Stimulated activated CD8-positive, alpha-beta memory T cell treated with anti-CD3 and anti-CD28 coated beads, Interleukin-15, amount 100 ng/mL, for 1 hour (primary cell): ENCODE measurements around the gene COQ10A.

ENCODE experiments used
- DNase-seq: peaks from one replicate; pipeline ENCODE4 v3.0.0-alpha.2; 2020; ENCODE audit warnings: low read depth

The COQ10A gene

GRCh38 chr12:56315622-56316473, 49.1 kb downstream of the COQ10A start, which contains the start of gene CNPY2:
TSS of gene CNPY2 (minus strand) at chr12:56315988. CDS start at chr12:56315217, 771 bp downstream.
- peak; percentile 86 for DNase-seq

GRCh38 chr12:56317675-56318074, 50.9 kb downstream of the COQ10A start:
- no peak for DNase-seq
